ENCODE results near the gene RHBDL3. TPM values are rescaled to one million over a fixed set of nuclear protein-coding genes. Genes with fewer than 3 reads are reported as not detected.

The RHBDL3 gene
- total RNA-seq, 1 donor from 2014 or later: 0.12 TPM

- Mint-ChIP-seq H3K4me3 (no peak overlapping the region), H3K4me1 (no peaks in the 10 kb centered on the region), H3K27ac (no peak overlapping the region), H3K36me3 (ENCODE audit: low read depth) (no peaks in the 10 kb centered on the region), H3K9me3 (no peaks in the 10 kb centered on the region), H3K27me3 (peaks cover 28% of the 10 kb centered on the region)
- no peak for DNase-seq
- intact Hi-C loops (cut with micrococcal nuclease): no loop called here
Observed at GRCh38 chr17:32275060-32276042, 9.7 kb downstream of the RHBDL3 start.

DNA sequence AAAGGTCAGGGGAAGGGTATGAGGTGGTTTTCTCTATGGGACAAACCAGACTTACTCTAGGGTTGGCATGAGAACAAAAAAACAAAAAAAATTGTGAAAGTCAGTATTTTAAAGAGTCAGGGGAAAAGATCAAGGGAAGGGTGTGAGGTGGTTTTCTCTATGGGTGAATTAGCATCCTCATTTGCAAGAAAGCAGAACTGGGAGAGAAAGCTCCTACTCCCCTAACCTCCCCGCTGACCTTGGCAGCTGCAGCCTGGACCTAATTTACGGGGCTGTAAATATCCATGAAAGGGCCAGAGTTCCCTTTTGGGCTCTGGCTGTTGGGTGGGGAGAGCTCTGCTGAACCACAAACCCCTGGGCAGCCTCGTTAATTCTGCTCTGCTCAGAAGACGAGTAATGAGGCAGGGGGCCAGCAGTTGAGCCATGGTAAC, 10.6 kb downstream of the RHBDL3 start:
- intact Hi-C loops (cut with micrococcal nuclease): no loop called here
- Mint-ChIP-seq H3K36me3 (ENCODE audit: low read depth) (no peaks in the 10 kb centered on the region), H3K4me3 (no peak overlapping the region), H3K9me3 (no peaks in the 10 kb centered on the region), H3K27ac (no peak overlapping the region), H3K27me3 (peaks cover 22% of the 10 kb centered on the region), H3K4me1 (no peaks in the 10 kb centered on the region)
- no peak for DNase-seq

GRCh38 chr17:32277284-32277683, 11.7 kb downstream of the RHBDL3 start:
- intact Hi-C loops (cut with micrococcal nuclease): no loop called here
- no peak overlapping the region for H3K27ac Mint-ChIP-seq
- H3K9me3 Mint-ChIP-seq: no peaks in the 10 kb centered on the region
- DNase-seq: no peak
- H3K27me3 Mint-ChIP-seq: peaks cover 12% of the 10 kb centered on the region
- no peaks in the 10 kb centered on the region for H3K36me3 Mint-ChIP-seq (ENCODE audit: low read depth)
- H3K4me3 Mint-ChIP-seq: no peak overlapping the region
- H3K4me1 Mint-ChIP-seq: no peaks in the 10 kb centered on the region

GRCh38 chr17:32278815-32279214, 13.2 kb downstream of the RHBDL3 start:
- H3K36me3 Mint-ChIP-seq (ENCODE audit: low read depth): no peaks in the 10 kb centered on the region
- H3K4me3 Mint-ChIP-seq: no peak overlapping the region
- H3K27ac Mint-ChIP-seq: no peak overlapping the region
- H3K4me1 Mint-ChIP-seq: no peaks in the 10 kb centered on the region
- H3K9me3 Mint-ChIP-seq: no peaks in the 10 kb centered on the region
- DNase-seq: no peak
- intact Hi-C loops (cut with micrococcal nuclease): no loop called here
- peaks cover 11% of the 10 kb centered on the region for H3K27me3 Mint-ChIP-seq

DNA sequence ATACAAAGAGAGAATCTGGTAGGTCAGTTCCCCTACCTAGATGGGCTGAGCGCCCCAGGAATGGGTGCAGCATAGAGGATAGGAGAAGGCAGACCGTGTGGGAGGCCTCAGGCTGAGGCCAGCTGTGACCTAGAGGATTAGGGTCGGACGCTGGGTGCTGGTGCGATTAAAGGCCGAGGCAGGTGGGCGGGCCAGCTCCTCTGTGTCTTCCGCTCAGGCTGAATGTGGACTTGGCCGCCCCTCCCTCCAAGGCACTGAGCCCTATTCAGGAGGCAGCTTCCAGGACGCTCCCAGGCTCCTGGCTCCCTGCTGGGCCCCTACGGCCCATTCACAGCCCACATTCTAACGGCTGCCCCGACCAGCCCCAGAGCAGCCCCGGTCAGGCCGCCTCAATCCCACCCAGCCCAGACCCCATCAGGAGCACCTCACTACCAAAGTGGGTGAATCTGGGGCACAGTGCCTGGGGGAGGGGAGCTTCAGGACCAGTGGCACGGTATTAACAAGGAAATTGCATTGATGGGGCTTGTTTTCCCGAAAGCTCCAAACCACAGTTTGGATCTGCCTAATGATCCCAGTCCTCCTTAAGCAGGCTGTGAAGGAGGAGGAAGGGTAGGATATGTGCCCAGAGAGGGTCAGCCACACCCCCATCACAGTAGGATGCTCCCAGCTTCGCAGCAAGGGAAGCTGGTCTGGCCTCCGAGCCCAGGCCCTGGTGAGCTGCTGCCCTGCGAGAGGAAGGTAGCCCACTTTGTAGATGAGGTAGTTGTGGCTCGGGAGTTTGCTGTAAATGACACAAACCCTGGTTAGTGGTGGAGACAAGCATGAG, 14.5 kb downstream of the RHBDL3 start:
- Mint-ChIP-seq H3K4me3 (no peak overlapping the region), H3K27me3 (peaks cover 6% of the 10 kb centered on the region), H3K9me3 (no peaks in the 10 kb centered on the region), H3K27ac (no peak overlapping the region), H3K4me1 (no peaks in the 10 kb centered on the region), H3K36me3 (ENCODE audit: low read depth) (no peaks in the 10 kb centered on the region)
- intact Hi-C loops (cut with micrococcal nuclease): no loop called here
- no peak for DNase-seq

DNA sequence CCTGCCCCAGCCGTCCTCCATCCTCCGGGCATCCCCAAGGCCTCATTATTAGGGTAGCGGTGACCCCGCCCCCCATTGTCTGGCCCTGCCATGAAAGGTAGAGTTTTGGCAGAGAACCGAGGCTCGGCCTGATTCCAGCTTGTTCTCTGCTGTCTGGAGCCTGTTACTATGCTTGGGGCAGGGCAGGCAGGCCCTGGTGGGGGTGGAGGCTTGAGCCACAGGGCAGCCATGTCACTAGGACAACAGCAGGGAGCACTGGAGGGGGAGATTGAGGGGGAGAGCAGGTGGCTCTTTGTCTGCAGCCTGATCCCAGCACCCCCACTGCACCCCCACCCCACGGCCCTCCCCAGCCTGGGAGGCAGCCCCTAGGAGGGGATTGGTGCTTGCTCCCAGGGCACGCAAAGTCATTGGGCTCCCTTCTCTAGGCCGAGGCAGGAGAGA, 15.4 kb downstream of the RHBDL3 start:
- H3K36me3 Mint-ChIP-seq (ENCODE audit: low read depth): no peaks in the 10 kb centered on the region
- no peaks in the 10 kb centered on the region for H3K4me1 Mint-ChIP-seq
- no peak overlapping the region for H3K27ac Mint-ChIP-seq
- H3K4me3 Mint-ChIP-seq: no peak overlapping the region
- DNase-seq: no peak
- no peaks in the 10 kb centered on the region for H3K9me3 Mint-ChIP-seq
- H3K27me3 Mint-ChIP-seq: peaks cover 9% of the 10 kb centered on the region
- intact Hi-C loops (cut with micrococcal nuclease): no loop called here

DNA sequence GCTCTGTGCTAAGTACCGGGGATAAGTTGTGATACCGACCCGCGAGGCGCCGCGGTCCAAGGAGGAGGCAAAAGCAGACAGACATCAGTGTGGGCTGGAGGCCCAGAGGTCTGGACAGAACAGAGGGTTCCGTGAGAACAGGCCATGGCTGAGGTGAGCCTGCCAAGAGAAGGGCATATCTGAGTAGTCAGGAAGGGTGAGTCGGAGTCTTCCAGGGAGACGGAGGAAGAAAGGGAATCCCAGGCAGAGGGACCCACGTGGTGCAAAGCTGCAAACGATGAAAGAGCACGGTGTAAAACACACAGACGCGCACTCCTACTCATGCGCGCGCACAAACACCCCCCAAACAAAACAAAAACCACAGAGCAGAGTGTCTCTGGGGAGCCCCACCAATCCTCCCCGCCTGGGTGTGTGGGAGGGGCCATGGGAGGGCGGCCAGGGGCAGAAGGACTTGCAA, 18.1 kb downstream of the RHBDL3 start:
- Mint-ChIP-seq H3K27me3 (peaks cover 14% of the 10 kb centered on the region), H3K4me3 (no peak overlapping the region)
- intact Hi-C loops (cut with micrococcal nuclease): no loop called here

DNA sequence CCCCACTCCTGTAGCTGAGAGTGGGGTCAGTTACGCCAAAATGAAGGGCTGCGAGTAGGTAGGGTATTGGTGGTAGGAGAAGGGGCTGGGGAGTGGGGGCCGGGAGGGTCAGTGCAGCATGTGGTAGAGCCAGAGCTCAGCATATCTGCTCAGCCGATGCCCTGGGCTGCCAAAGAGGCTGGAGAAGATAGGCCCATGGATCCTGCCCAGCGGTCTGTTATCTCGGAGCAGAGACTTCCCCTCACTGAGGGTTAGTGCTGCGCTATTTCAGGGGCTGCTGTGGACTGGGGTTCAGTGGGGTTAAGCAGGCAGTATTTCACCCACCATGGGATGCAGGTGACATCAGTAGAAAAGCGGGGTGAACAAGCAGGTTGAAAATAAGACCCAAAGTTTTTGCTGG, 19.7 kb downstream of the RHBDL3 start:
- H3K4me1 Mint-ChIP-seq: no peaks in the 10 kb centered on the region
- H3K27me3 Mint-ChIP-seq: peaks cover 20% of the 10 kb centered on the region
- no peaks in the 10 kb centered on the region for H3K9me3 Mint-ChIP-seq
- intact Hi-C loops (cut with micrococcal nuclease): no loop called here
- H3K36me3 Mint-ChIP-seq (ENCODE audit: low read depth): no peaks in the 10 kb centered on the region
- no peak overlapping the region for H3K27ac Mint-ChIP-seq
- no peak overlapping the region for H3K4me3 Mint-ChIP-seq
- no peak for DNase-seq

More for the DNA sequence above, 18.1 kb downstream of the RHBDL3 start:
- Mint-ChIP-seq H3K9me3 (no peaks in the 10 kb centered on the region), H3K4me1 (no peaks in the 10 kb centered on the region), H3K36me3 (ENCODE audit: low read depth) (no peaks in the 10 kb centered on the region), H3K27ac (no peak overlapping the region)
- no peak for DNase-seq

DNA sequence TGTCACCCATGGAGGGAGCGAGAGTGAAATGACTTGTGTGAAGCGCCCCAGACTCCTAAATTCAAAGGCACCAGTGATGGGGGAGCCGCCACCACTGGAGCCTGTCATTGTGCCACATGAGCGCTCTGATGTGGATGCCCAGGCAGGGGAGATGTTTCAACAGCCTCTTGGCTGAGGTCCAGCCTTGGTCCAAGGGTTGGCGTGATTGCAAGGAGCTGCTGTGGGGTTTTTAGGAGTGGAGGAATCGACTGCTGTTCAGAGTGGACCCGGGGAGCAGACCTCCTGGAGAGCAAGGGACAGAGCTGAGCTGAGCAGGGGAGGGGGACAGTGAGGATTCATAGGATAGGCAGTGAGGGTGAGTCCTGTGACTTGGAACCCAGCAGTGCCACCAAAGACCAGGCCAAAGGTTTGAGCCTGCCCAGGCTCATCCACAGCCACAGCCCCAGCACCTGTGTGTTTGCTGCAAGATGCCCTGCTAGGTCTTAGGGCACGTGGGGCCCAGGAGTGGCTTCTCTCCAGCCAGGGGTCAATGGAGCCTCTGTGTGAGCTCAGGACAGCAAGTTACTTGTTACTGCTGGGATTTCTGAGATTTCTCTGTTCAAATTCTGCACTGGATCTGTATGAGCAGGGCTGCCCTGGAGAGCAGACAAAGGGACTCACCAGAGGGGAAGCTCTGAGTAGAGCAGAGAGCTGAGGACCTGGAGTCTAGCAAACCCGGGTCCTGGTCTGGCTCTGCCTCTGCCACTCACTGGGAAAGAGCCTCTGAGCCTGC, 20.3 kb downstream of the RHBDL3 start:
- no peak for DNase-seq
- Mint-ChIP-seq H3K9me3 (no peaks in the 10 kb centered on the region), H3K4me3 (no peak overlapping the region), H3K27ac (no peak overlapping the region), H3K27me3 (peaks cover 20% of the 10 kb centered on the region), H3K36me3 (ENCODE audit: low read depth) (no peaks in the 10 kb centered on the region), H3K4me1 (no peaks in the 10 kb centered on the region)
- intact Hi-C loops (cut with micrococcal nuclease): no loop called here

- peaks cover 20% of the 10 kb centered on the region for H3K27me3 Mint-ChIP-seq
- H3K9me3 Mint-ChIP-seq: no peaks in the 10 kb centered on the region
- H3K27ac Mint-ChIP-seq: no peak overlapping the region
- intact Hi-C loops (cut with micrococcal nuclease): no loop called here
- no peak overlapping the region for H3K4me3 Mint-ChIP-seq
- no peak for DNase-seq
- H3K4me1 Mint-ChIP-seq: no peaks in the 10 kb centered on the region
- no peaks in the 10 kb centered on the region for H3K36me3 Mint-ChIP-seq (ENCODE audit: low read depth)
Observed at GRCh38 chr17:32286518-32286900, 20.9 kb downstream of the RHBDL3 start.

- intact Hi-C loops (cut with micrococcal nuclease): no loop called here
- Mint-ChIP-seq H3K4me1 (no peaks in the 10 kb centered on the region), H3K27ac (no peak overlapping the region), H3K27me3 (peaks cover 20% of the 10 kb centered on the region), H3K9me3 (no peaks in the 10 kb centered on the region), H3K36me3 (ENCODE audit: low read depth) (no peaks in the 10 kb centered on the region), H3K4me3 (no peak overlapping the region)
- no peak for DNase-seq
Observed at GRCh38 chr17:32287804-32288511, 22.3 kb downstream of the RHBDL3 start.

DNA sequence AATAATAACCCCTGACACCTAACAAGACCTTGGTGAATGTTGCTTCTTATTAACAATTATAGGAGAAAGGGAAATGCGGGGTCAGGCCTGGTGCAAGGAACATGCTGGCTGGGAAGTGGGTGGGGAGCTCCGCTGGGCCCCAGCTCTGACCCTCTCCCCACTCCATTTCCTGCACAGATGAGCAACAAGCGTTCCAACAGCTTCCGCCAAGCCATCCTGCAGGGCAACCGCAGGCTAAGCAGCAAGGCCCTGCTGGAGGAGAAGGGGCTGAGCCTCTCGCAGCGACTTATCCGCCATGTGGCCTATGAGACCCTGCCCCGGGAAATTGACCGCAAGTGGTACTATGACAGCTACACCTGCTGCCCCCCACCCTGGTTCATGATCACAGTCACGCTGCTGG, 23.0 kb downstream of the RHBDL3 start:
- H3K36me3 Mint-ChIP-seq (ENCODE audit: low read depth): no peaks in the 10 kb centered on the region
- H3K9me3 Mint-ChIP-seq: no peaks in the 10 kb centered on the region
- H3K27ac Mint-ChIP-seq: no peak overlapping the region
- no peak overlapping the region for H3K4me3 Mint-ChIP-seq
- peaks cover 19% of the 10 kb centered on the region for H3K27me3 Mint-ChIP-seq
- DNase-seq: no peak
- H3K4me1 Mint-ChIP-seq: no peaks in the 10 kb centered on the region
- intact Hi-C loops (cut with micrococcal nuclease): no loop called here

DNA sequence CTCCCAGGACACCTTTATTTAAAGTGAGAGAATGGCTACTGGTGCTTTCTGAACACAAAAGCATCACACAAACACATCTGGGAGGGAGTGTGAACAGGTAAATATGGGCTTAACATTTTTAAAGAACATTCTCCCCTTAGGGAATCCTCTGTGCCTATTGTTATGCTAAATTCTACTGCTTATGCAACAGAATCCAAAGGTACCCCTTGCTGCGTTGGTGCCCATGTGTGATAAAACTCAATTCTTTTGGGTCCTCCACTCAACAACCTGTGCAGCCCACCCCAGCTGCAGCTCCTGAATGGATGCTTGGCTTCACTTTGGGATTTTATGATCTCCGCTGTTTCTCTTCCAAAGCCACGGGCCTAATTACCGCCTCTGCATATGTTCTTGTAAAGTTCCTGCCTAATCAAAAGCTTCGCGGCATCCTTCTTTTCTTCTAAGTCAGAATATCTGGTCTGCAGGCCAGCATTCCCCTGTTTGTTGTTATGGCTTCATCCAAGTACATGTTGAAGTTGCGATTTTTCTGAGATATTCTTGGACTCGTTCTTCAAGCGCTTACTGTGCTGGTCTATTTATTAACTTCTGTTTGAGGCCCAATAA, 23.9 kb downstream of the RHBDL3 start:
- no peaks in the 10 kb centered on the region for H3K36me3 Mint-ChIP-seq (ENCODE audit: low read depth)
- no peak for DNase-seq
- no peak overlapping the region for H3K4me3 Mint-ChIP-seq
- H3K27ac Mint-ChIP-seq: no peak overlapping the region
- intact Hi-C loops (cut with micrococcal nuclease): no loop called here
- H3K4me1 Mint-ChIP-seq: no peaks in the 10 kb centered on the region
- peaks cover 17% of the 10 kb centered on the region for H3K27me3 Mint-ChIP-seq
- H3K9me3 Mint-ChIP-seq: no peaks in the 10 kb centered on the region

All from activated CD4-positive, alpha-beta T cell treated with anti-CD3 and anti-CD28 coated beads, Interleukin-2, amount 10 ng/mL, durations not matched to agents 24 days and 14 days (primary cell).